ENCODE measurements around the gene IL1RN. TPM values are rescaled to one million over a fixed set of nuclear protein-coding genes. Genes with fewer than 3 reads are reported as not detected.

IL1RN gene
- total RNA-seq, 4 donors from 2014 or later, result 129 to 147 (median 135) TPM

DNA sequence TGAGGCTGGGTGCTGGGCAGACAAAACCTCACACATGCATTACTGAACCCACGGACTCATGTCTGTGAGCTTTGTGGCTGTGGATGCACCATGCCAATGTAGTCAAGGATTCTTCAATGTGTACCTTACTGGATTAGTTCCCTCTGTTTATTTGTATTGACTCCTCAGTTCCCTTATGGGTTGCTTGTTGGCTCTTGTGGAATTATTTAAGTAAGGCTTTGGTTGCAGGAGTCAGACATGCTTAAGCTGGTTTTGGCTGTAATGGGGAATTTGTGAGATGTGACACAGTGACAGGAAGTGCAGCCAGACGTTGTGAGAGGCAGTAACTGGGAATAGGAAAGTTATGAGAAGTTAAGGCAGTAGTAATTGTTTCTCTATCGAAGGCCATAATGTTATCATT lies 13.6 kb upstream of the IL1RN start:
- H3K27ac ChIP-seq, result peak overlapping the region; percentile 30

DNA sequence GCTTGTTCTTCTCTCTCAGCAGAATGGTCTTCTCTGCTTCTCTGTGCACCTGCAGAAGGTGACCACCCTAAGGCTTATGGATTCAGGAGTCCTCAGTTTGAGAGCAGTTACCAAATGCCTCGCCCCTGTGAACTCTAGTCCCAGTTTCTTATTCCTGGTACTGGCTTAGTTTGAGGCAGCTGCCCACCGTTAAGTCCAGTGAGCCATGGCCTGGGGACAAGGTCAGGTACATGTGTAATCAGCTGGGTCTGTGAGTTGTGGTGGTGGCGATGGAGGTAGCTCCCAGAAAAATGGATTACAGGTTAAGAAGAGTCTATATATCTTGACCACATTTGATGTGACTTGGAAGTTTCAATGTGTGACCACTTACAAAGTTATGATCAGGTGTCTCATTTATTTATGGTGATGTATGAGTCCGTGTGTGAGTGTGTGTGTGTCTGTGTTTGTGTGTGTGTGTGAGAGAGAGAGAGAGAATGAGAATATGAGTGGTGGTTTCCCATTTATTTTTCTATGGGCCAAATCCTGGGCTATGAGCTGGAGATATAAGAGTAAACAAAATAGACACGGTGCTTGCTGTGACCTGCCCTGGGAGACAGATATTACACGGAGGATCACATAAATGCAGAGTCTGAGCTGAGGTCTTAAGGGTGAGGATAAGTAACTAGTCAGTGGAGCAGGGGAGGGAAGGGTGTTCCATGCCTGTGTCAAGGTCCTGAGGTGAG lies 13.0 kb upstream of the IL1RN start:
- whole genome bisulfite sequencing, result 65% methylated on average over 6 of the region's 6 CpGs
- TF ChIP-seq POLR2AphosphoS5 (IDR thresholded peaks at IDR 0.05) (no peak), POLR2A (IDR thresholded peaks at IDR 0.05) (no peak), CTCF (IDR thresholded peaks at IDR 0.05) (no peak), EP300 (IDR thresholded peaks at IDR 0.05) (no peak)
- H3K36me3 ChIP-seq, result no peaks in the 10 kb centered on the region
- H3K4me3 ChIP-seq, result no peak overlapping the region
- H3K27ac ChIP-seq, result peak overlapping the region; percentile 79
- H3K9me3 ChIP-seq, result no peaks in the 10 kb centered on the region
- peaks cover 58% of the 10 kb centered on the region for H3K4me1 ChIP-seq
- no peaks in the 10 kb centered on the region for H3K27me3 ChIP-seq
- no peak for DNase-seq (ENCODE audit: low spot score in 2 of 2)

More for the DNA sequence above, 13.6 kb upstream of the IL1RN start:
- peaks cover 53% of the 10 kb centered on the region for H3K4me1 ChIP-seq
- no peak for DNase-seq (ENCODE audit: low spot score in 2 of 2)
- no peaks in the 10 kb centered on the region for H3K9me3 ChIP-seq
- TF ChIP-seq POLR2AphosphoS5 (IDR thresholded peaks at IDR 0.05) (no peak), EP300 (IDR thresholded peaks at IDR 0.05) (no peak), POLR2A (IDR thresholded peaks at IDR 0.05) (no peak), CTCF (IDR thresholded peaks at IDR 0.05) (no peak)
- no peaks in the 10 kb centered on the region for H3K36me3 ChIP-seq
- no peak overlapping the region for H3K4me3 ChIP-seq
- 48% methylated on average over 3 of the region's 3 CpGs for WGBS
- H3K27me3 ChIP-seq, result no peaks in the 10 kb centered on the region

DNA sequence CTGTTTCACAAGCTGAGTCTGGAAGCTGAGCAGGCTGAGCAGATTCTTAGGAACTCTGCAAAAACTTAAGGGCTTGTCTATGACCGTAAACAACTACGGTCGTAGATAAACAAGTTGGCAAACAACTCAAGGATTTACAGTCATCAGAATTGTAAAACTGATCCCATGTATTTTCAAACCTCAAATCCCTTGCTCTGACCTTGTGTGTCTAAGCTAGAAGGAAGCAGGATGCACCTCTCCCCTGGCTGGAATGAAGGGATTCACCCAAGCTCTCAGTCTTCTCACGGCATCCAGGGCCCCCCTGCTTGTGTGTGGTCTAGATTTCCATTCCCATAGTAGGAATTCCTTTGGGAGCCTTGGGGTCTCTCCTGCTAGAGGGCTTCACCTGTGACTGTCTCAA lies 12.4 kb upstream of the IL1RN start:
- Histone ChIP-seq H3K27me3 (no peaks in the 10 kb centered on the region), H3K36me3 (no peaks in the 10 kb centered on the region), H3K27ac (peak overlapping the region; percentile 79), H3K9me3 (no peaks in the 10 kb centered on the region), H3K4me1 (peaks cover 61% of the 10 kb centered on the region), H3K4me3 (no peak overlapping the region)
- TF ChIP-seq EP300 (IDR thresholded peaks at IDR 0.05) (no peak), CTCF (IDR thresholded peaks at IDR 0.05) (no peak), POLR2AphosphoS5 (IDR thresholded peaks at IDR 0.05) (no peak), POLR2A (IDR thresholded peaks at IDR 0.05) (no peak)
- 54% methylated on average over 4 of the region's 4 CpGs for WGBS
- no peak for DNase-seq (ENCODE audit: low spot score in 2 of 2)

DNA sequence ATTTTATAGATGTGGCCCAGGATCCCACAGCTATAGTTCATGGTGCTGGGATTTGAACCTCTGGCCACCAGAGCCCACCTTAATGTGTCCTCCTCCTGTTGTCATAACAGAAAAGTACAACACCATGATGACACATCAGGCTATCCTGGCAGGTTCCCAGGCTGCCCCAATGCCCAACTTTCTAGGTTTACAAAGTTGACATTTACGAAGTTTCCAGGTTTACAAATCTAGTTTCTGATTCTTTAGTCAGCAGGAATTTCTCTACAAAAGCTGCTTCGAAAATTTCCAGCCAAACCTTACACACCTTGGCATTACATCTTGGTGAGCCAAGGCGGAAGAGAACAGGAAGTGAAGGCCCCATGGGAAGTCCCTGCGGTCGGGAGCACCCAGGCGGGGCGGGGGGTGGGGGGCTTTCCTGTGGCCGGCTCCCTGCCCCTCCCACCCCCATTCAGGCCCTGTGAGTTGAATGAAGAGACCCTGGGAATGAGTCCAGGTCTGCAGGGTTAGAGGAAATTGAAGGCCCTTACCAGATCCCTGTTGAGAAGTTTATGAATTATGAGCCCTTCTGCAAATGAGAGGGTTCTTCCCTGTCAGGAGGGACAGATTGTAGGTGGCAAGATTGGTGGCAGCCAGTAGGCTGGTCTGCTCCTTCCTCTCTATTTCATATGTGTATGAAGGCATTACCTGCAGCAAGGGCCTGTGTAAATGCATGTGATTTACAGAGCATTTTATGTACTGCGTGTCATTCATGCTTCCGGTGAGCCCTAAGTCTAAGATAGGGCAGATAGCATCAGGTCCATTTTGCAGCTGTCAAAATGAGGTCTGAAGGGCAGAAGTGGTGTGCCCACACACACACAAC lies 11.1 kb upstream of the IL1RN start:
- Histone ChIP-seq H3K9me3 (no peaks in the 10 kb centered on the region), H3K36me3 (no peaks in the 10 kb centered on the region), H3K4me1 (peaks cover 58% of the 10 kb centered on the region), H3K4me3 (no peak overlapping the region), H3K27me3 (no peaks in the 10 kb centered on the region), H3K27ac (peak overlapping the region; percentile 79)
- WGBS, result 44% methylated on average over 10 of the region's 10 CpGs
- DNase-seq (ENCODE audit: low spot score in 2 of 2), result no peak
- no peak for TF ChIP-seq POLR2A (IDR thresholded peaks at IDR 0.05)
- TF ChIP-seq CTCF (IDR thresholded peaks at IDR 0.05), result no peak
- no peak for TF ChIP-seq EP300 (IDR thresholded peaks at IDR 0.05)
- TF ChIP-seq POLR2AphosphoS5 (IDR thresholded peaks at IDR 0.05), result no peak

Data from suprapubic skin (tissue), 4 donors.